GM18868 (cell line): Measurements from ENCODE around the gene PPP1R13B.

Experiments used
- ATAC-seq: cut with Tn5 transposase; IDR thresholded peaks from one replicate; pipeline ENCODE4 v1.9.1; 2021; ENCODE audit warnings: mild to moderate bottlenecking, moderate library complexity; ENCODE audit not compliant: unreplicated experiment

PPP1R13B gene

DNA sequence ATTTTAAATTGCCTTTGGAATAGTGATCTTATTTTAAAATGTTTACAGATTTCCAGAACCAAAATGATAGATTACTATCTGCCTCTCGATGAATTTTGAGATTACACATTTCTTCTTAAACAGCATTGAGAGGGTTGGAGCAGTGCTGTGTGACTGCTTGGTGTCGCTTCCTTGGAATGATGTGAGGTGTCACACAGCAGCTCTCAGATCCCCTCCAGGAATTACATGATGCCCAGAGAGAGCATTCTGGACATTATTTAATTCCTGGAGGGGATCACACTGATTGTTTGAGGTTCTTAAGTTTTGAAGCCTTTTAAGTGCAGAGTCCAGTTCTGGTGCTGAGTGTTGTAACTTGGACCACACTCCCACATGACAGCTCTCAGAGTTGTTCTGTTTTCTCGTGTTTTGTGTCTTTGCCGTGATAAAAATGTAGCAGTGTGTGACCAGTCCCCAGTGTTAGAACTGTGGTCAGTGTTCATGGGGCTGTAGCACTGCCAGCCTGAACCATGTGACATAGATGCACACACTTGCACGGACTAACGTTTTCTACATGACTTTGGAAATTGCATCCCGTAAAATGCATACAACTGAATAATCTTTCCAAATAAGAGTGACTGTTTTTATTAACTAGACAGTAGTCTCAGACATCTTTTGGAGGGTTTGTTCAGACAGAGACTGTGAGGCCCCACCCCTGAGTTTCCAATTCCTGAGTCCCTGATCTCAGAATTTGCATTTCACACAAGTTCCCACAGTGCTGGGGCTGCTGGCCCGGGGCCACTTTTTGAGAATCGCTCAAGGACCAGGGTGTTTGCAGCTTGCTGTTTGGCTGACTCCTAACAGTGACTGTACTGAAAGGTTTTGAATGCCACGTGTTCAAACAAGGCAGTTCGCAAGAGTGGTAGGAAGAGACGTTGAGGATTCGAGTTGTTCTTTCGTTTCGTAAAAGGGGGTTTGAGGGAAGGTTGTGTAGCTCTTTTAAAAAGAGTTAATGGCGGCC lies 158.2 kb downstream of the PPP1R13B start:
- ATAC-seq = peak; percentile 48

DNA sequence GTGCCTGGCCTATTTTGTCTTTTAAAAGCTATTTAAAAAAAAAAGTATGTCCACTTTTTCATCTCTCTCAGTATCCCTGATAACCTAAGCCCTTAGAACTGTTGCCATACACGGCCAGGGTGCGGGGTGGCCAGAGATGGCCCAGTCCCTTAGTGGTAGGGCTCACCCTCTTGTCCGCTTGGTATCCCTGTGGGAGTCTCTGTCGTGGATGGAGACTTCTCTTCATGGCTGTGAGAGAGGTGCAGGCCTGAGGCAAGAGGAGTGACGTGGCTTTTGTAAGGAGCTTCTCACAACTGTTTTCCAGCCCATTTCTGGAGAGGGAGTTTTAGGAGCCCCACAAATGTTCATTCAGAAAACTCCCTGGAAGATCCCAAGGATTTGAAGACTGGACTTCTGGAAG lies 158.9 kb downstream of the PPP1R13B start:
- ATAC-seq = no peak

DNA sequence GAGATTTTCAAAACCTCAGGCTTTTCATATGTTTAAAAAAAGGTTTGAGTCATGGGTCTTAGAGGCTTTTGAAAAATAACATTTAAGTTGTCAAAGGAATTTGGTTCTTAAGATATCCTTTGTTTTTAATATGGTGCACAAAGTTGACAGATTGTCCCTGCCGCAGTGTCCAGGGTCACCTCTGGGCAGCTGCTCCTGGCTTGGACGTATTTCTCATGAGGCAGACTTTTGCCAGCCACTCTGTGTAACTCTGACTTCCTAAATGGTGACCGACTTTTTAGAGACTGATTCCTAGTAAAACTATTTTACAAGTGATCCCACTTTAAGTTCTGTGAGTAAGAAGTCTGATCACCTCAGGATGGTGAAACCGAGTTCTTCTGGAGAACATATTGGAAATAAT lies 159.7 kb downstream of the PPP1R13B start:
- no peak for ATAC-seq

DNA sequence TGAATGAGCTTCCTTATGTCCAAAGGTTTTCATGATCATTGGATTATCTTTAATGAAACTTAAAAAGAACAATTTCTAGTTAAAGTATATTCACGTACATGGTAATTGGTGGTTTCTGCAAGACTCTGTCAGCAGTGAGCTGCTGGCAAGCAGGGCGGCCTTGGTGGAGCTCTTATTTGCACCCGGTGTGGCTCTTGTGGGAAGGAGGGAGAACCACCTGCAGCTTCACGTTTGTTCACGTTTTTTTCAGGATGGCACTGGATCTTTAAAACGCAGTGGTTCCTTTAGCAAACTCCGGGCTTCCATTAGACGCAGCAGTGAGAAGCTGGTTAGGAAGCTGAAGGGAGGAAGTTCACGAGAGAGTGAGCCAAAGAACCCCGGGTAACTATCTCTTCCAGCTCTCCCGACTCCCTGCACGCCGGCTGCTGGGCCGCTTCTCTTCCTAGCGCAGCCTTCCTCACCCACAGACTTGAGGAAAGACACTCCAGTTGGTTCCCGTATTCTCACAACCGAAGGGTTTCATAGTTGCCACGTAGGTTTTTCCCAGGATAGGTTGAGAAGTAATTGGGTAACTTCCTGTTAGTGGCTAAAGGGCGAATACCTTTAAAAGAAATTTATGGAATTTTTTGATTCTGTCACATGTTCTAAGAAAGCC lies 160.4 kb downstream of the PPP1R13B start:
- no peak for ATAC-seq

DNA sequence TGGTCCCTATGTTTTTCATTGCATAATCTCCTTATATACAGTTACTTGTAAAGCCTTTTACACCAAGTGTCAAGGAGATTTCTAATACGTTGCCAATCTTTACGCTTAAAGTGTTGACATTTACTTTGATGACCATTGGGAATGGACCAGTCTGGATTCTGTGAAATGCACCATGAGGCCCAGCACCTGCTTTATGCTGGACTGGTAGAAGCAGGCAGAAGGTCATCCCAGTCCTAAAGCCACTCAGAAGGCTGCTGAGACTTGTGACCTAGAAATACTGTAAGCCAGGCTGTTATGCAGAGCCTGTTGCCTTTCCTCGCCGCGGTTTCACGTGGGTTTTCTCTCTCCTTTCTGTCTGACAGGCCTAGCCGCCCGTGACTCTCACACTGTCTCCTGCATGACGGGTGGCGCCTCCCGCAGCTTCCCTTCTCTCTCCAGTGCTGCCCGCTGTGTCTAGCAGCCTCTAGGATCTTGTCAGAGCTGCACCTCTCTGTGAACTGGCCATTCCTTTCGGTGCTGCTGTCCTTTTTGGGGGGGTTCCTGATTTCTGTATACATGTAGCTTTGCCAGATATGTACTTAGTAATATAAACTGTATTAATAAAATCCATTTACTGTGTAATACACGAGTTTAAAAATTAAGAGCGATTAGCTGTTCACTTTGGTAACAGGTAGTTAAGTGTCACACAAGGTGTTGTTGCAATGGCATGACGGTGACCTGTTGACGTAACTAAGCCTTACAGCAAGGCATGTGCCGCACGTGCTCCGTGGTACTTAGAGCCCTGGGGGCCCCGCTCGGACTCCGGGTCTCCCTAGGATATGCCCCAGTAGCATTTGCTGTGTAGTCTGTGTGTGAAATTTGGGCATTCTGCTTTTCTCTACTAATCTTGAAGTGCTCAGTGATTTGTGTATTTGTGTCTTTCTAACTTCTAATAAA lies 161.8 kb downstream of the PPP1R13B start:
- ATAC-seq = no peak

DNA sequence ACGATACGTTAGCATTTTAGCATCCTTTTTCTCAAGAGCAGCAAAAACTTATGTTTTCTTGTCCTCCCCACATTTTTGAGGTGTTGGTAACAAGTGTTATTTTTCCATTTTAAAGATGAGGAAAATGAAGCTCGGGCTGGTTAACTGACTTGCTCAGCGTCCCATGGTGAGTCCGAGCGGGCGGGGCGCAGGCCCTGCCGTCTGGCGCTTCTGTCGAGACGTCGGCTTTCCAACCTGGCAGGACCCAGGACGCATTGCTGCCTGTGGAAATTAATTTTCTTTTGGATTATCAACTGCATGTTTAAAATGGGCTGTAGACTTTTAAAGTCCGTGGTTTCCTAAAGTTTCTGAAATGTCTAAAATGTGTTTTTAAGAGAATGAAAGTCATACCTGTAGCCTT lies 162.5 kb downstream of the PPP1R13B start:
- no peak for ATAC-seq

DNA sequence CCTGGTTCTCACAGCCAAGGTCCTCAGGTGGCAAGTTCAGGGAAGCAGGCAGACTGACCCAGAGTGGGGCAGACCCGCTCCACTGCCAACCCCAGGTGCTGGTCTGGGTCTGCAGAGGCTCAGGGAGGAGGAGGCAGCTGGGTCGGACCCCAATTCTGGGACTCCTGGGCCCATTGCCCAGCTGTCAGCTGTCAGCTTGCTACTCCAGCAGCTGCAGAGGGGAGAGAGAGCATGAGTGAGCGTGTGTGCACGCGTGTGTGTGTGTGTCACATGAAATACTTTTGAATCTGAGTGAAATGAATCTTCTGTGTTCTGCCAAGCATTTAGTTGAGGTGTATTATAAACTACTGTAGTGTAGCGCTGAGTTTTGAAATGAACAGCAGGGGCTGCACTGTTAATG lies 162.9 kb downstream of the PPP1R13B start:
- no peak for ATAC-seq
